ENCODE measurements around the gene TUBB1.
A peak's percentile ranks its signal among the peaks of the same experiment; 100 is the strongest.
"Not testable (repeated sequence)": the region's sequence is repeated elsewhere in the genome, so short reads cannot be mapped to it uniquely, and the experiment has no call there.

Gene TUBB1

GRCh38 chr20:58982406-58983114 is 36.7 kb upstream of the TUBB1 start:
- H3K18ac ChIP-seq (ENCODE audit: low read length) = no peak overlapping the region
- H3K4me3 ChIP-seq (ENCODE audit: low read length) = no peak overlapping the region
- no CpG with 5 or more reads among the region's 12 CpGs for WGBS (ENCODE audit: extremely low coverage, insufficient coverage, low lambda C conversion rate)
- H3K4me2 ChIP-seq (ENCODE audit: low read length) = peak overlapping the region; percentile 20
- H2BK5ac ChIP-seq (ENCODE audit: low read length) = no peak overlapping the region
- no peak overlapping the region for H3K23ac ChIP-seq (ENCODE audit: low read length)
- H2BK15ac ChIP-seq (replicated peaks; ENCODE audit: low read depth) = no peak overlapping the region
- no peak overlapping the region for H4K8ac ChIP-seq (ENCODE audit: low read depth, low read length)
- no peak overlapping the region for H4K5ac ChIP-seq (ENCODE audit: low read length)
- H3K9ac ChIP-seq (ENCODE audit: low read length) = peak overlapping the region; percentile 32
- H3K36me3 ChIP-seq (ENCODE audit: control insufficient read depth, insufficient read depth, low read length) = no peaks in the 10 kb centered on the region
- peak overlapping the region; percentile 42 for H3K56ac ChIP-seq (ENCODE audit: low read length)
- no peak overlapping the region for H3K27ac ChIP-seq (ENCODE audit: low read depth, low read length)
- H3K79me1 ChIP-seq (ENCODE audit: low read length) = peaks cover 26% of the 10 kb centered on the region
- no peak overlapping the region for H2BK120ac ChIP-seq (ENCODE audit: low read depth, low read length)
- no peak for DNase-seq
- H3K27me3 ChIP-seq (ENCODE audit: insufficient read depth, low read length, poor library complexity) = no peaks in the 10 kb centered on the region
- H3K4ac ChIP-seq (ENCODE audit: low read depth, low read length) = no peak overlapping the region
- peaks cover 33% of the 10 kb centered on the region for H3K79me2 ChIP-seq (ENCODE audit: control insufficient read depth, insufficient read depth, low read length)
- peaks cover 13% of the 10 kb centered on the region for H3K4me1 ChIP-seq (ENCODE audit: control insufficient read depth, low read depth, low read length)
- H2AK5ac ChIP-seq (ENCODE audit: low read length) = no peak overlapping the region

GRCh38 chr20:58983115-58983468 is 36.1 kb upstream of the TUBB1 start:
- not testable (repeated sequence) for DNase-seq; H2BK120ac ChIP-seq (ENCODE audit: low read depth, low read length); H3K4ac ChIP-seq (ENCODE audit: low read depth, low read length); H3K27ac ChIP-seq (ENCODE audit: low read depth, low read length); H3K4me3 ChIP-seq (ENCODE audit: low read length); H4K5ac ChIP-seq (ENCODE audit: low read length); H3K18ac ChIP-seq (ENCODE audit: low read length); H2BK15ac ChIP-seq (replicated peaks; ENCODE audit: low read depth); H3K36me3 ChIP-seq (ENCODE audit: control insufficient read depth, insufficient read depth, low read length); H2AK5ac ChIP-seq (ENCODE audit: low read length); H3K27me3 ChIP-seq (ENCODE audit: insufficient read depth, low read length, poor library complexity); H3K4me2 ChIP-seq (ENCODE audit: low read length); H4K8ac ChIP-seq (ENCODE audit: low read depth, low read length); H3K23ac ChIP-seq (ENCODE audit: low read length); H2BK5ac ChIP-seq (ENCODE audit: low read length); H3K56ac ChIP-seq (ENCODE audit: low read length); H3K9ac ChIP-seq (ENCODE audit: low read length)
- WGBS (ENCODE audit: extremely low coverage, insufficient coverage, low lambda C conversion rate) = no CpG with 5 or more reads among the region's 12 CpGs
- peaks cover 13% of the 10 kb centered on the region for H3K4me1 ChIP-seq (ENCODE audit: control insufficient read depth, low read depth, low read length)
- peaks cover 26% of the 10 kb centered on the region for H3K79me1 ChIP-seq (ENCODE audit: low read length)
- H3K79me2 ChIP-seq (ENCODE audit: control insufficient read depth, insufficient read depth, low read length) = peaks cover 33% of the 10 kb centered on the region

DNA sequence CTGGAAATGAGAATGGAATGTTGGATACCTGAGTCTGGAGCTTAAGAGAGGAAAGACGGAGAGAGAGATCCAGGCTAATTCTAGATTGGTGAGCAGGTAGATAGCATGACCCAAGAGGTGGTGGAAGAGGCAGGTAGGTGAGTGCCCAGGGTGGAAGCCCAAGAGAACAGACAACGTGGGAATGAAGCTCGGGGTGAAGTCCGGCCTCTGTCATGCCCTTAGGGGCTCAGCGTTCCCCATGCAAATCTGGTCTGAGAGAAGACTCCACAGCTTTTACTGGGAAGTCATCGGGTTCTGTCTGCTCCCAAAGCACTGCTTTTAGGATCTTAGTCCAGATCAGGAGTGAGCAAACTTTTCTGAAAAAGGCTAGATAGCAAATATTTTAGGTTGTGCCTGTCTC is 34.5 kb upstream of the TUBB1 start:
- H3K4ac ChIP-seq (ENCODE audit: low read depth, low read length) = no peak overlapping the region

DNA sequence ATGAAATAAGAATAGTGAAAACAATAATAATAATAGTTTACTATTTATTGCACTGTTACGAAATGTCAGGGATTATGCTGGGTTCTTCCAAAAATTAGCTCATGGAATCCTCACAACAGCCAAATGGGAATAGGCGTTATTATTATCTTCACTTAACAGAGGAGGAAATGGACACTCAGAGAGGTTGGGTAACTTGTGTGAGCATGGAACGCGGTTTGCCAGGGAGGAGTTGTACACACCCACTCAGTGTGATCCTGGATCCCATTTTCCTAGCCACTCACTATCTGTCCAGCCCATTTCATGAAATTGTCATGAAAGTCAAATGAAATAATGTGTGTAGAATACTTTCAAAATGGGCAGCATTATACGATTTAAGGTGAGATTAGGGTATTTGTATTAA is 33.6 kb upstream of the TUBB1 start:
- Histone ChIP-seq H4K5ac (ENCODE audit: low read length) (no peak overlapping the region), H3K9ac (ENCODE audit: low read length) (no peak overlapping the region), H3K4me1 (ENCODE audit: control insufficient read depth, low read depth, low read length) (peaks cover 8% of the 10 kb centered on the region), H3K27me3 (ENCODE audit: insufficient read depth, low read length, poor library complexity) (no peaks in the 10 kb centered on the region), H2BK5ac (ENCODE audit: low read length) (no peak overlapping the region), H3K4me2 (ENCODE audit: low read length) (no peak overlapping the region), H3K4ac (ENCODE audit: low read depth, low read length) (no peak overlapping the region), H3K18ac (ENCODE audit: low read length) (no peak overlapping the region), H4K8ac (ENCODE audit: low read depth, low read length) (no peak overlapping the region), H3K23ac (ENCODE audit: low read length) (no peak overlapping the region), H3K79me2 (ENCODE audit: control insufficient read depth, insufficient read depth, low read length) (peaks cover 33% of the 10 kb centered on the region), H3K79me1 (ENCODE audit: low read length) (peaks cover 26% of the 10 kb centered on the region), H2BK120ac (ENCODE audit: low read depth, low read length) (no peak overlapping the region), H2BK15ac (replicated peaks; ENCODE audit: low read depth) (no peak overlapping the region), H3K27ac (ENCODE audit: low read depth, low read length) (no peak overlapping the region), H3K36me3 (ENCODE audit: control insufficient read depth, insufficient read depth, low read length) (peaks cover 10% of the 10 kb centered on the region), H3K4me3 (ENCODE audit: low read length) (no peak overlapping the region), H2AK5ac (ENCODE audit: low read length) (no peak overlapping the region), H3K56ac (ENCODE audit: low read length) (no peak overlapping the region)
- no peak for DNase-seq
- 100% methylated on average over 1 of the region's 5 CpGs for WGBS (ENCODE audit: extremely low coverage, insufficient coverage, low lambda C conversion rate)

More for the DNA sequence above, 34.5 kb upstream of the TUBB1 start:
- H3K18ac ChIP-seq (ENCODE audit: low read length) = no peak overlapping the region
- H3K4me1 ChIP-seq (ENCODE audit: control insufficient read depth, low read depth, low read length) = peaks cover 8% of the 10 kb centered on the region
- H4K5ac ChIP-seq (ENCODE audit: low read length) = no peak overlapping the region
- H2AK5ac ChIP-seq (ENCODE audit: low read length) = no peak overlapping the region
- no peak overlapping the region for H3K27ac ChIP-seq (ENCODE audit: low read depth, low read length)
- peaks cover 26% of the 10 kb centered on the region for H3K79me1 ChIP-seq (ENCODE audit: low read length)
- no peak for DNase-seq
- no peak overlapping the region for H3K56ac ChIP-seq (ENCODE audit: low read length)
- no CpG with 5 or more reads among the region's 6 CpGs for WGBS (ENCODE audit: extremely low coverage, insufficient coverage, low lambda C conversion rate)
- H3K23ac ChIP-seq (ENCODE audit: low read length) = no peak overlapping the region
- H3K36me3 ChIP-seq (ENCODE audit: control insufficient read depth, insufficient read depth, low read length) = peaks cover 8% of the 10 kb centered on the region
- H3K9ac ChIP-seq (ENCODE audit: low read length) = no peak overlapping the region
- H2BK15ac ChIP-seq (replicated peaks; ENCODE audit: low read depth) = no peak overlapping the region
- no peak overlapping the region for H2BK5ac ChIP-seq (ENCODE audit: low read length)
- H3K79me2 ChIP-seq (ENCODE audit: control insufficient read depth, insufficient read depth, low read length) = peaks cover 33% of the 10 kb centered on the region
- H3K4me2 ChIP-seq (ENCODE audit: low read length) = no peak overlapping the region
- H3K27me3 ChIP-seq (ENCODE audit: insufficient read depth, low read length, poor library complexity) = no peaks in the 10 kb centered on the region
- no peak overlapping the region for H3K4me3 ChIP-seq (ENCODE audit: low read length)
- H4K8ac ChIP-seq (ENCODE audit: low read depth, low read length) = no peak overlapping the region
- no peak overlapping the region for H2BK120ac ChIP-seq (ENCODE audit: low read depth, low read length)

DNA sequence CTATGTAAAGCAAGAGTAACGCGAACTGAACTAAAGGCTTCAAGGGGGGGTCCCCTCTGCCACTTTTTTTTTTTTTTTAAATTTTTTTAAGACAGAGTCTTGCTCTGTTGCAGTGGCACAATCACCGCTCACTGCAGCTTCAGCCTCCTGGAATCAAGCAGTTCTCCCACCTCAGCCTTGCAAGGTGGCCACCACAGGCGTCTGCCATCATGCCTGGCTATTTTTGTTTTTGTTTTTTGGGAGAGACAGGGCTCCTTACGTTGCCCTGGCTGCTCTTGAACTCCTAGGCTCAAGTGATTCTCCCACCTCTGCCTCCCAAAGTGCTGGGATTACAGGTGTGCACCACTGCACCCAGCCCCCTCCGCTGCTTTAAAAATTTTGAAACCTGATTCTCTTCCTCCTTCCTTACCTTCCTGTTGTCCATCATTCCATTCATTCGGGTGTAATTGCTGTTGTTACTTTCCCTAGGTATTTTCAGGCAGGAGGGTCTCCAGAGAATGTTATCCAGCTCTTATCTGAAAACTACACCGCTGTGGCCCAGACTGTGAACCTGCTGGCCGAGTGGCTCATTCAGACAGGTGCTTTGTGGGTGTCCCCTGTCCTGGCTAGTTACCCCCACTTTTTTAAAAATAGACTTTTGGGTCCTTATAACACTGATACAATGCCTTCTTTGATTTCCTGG is 32.8 kb upstream of the TUBB1 start:
- Histone ChIP-seq H3K4me3 (ENCODE audit: low read length) (no peak overlapping the region), H3K23ac (ENCODE audit: low read length) (no peak overlapping the region), H3K79me2 (ENCODE audit: control insufficient read depth, insufficient read depth, low read length) (peaks cover 33% of the 10 kb centered on the region), H3K36me3 (ENCODE audit: control insufficient read depth, insufficient read depth, low read length) (peaks cover 16% of the 10 kb centered on the region), H2AK5ac (ENCODE audit: low read length) (no peak overlapping the region), H4K8ac (ENCODE audit: low read depth, low read length) (no peak overlapping the region), H3K9ac (ENCODE audit: low read length) (no peak overlapping the region), H3K4me2 (ENCODE audit: low read length) (no peak overlapping the region), H3K56ac (ENCODE audit: low read length) (no peak overlapping the region), H4K5ac (ENCODE audit: low read length) (no peak overlapping the region), H3K18ac (ENCODE audit: low read length) (no peak overlapping the region), H3K4ac (ENCODE audit: low read depth, low read length) (no peak overlapping the region), H3K27ac (ENCODE audit: low read depth, low read length) (no peak overlapping the region), H2BK5ac (ENCODE audit: low read length) (no peak overlapping the region), H3K79me1 (ENCODE audit: low read length) (peaks cover 26% of the 10 kb centered on the region), H2BK15ac (replicated peaks; ENCODE audit: low read depth) (no peak overlapping the region), H3K27me3 (ENCODE audit: insufficient read depth, low read length, poor library complexity) (no peaks in the 10 kb centered on the region), H2BK120ac (ENCODE audit: low read depth, low read length) (no peak overlapping the region), H3K4me1 (ENCODE audit: control insufficient read depth, low read depth, low read length) (peaks cover 8% of the 10 kb centered on the region)
- no CpG with 5 or more reads among the region's 9 CpGs for WGBS (ENCODE audit: extremely low coverage, insufficient coverage, low lambda C conversion rate)
- no peak for DNase-seq
